ENCODE measurements around the gene RAET1E. TPM values are rescaled to one million over a fixed set of nuclear protein-coding genes. Genes with fewer than 3 reads are reported as not detected.

Gene RAET1E
- total and polyA plus RNA-seq, 9 of the 15 experiments (the other 6 are each of a cell fraction or from before 2014, with no cell fraction given), result not detected

GRCh38 chr6:149901444-149902140 is 3.7 kb upstream of the RAET1E start (continued):
- no peak for TF ChIP-seq YY1 (IDR thresholded peaks at IDR 0.05; ENCODE audit: borderline replicate concordance in 1 of 3, control insufficient read depth in 1 of 3, extremely low read depth in 1 of 3, insufficient read depth in 3 of 3, insufficient read length in 1 of 3, insufficient replicate concordance in 2 of 3, low read depth in 1 of 3, low read length in 2 of 3)
- TF ChIP-seq FOSL1 (tag; conservative IDR thresholded peaks at IDR 0.05), result no peak
- no peak for TF ChIP-seq CHCHD3 (CRISPR knock-in tag; IDR thresholded peaks at IDR 0.05)
- TF ChIP-seq ATF1 (CRISPR knock-in tag; IDR thresholded peaks at IDR 0.05), result no peak
- no peak for TF ChIP-seq ATF1 (tag; IDR thresholded peaks at IDR 0.05)

GRCh38 chr6:149900620-149901443 is 2.9 kb upstream of the RAET1E start:
- in situ Hi-C loops (cut with MboI), result loop anchor here (25.0 kb wide), 1 partner anchor 864 kb away; no protein-coding TSS in a partner anchor
- ChIA-PET POLR2A (interaction anchor here (0.6 to 0.8 kb wide), 2 partner anchors 17 to 212 kb away, joined by 3 to 4 read pairs; no protein-coding TSS in a partner anchor), CTCF (ENCODE audit: low intra/inter-chr PET ratio) (no interaction called here)
- Histone ChIP-seq H3K9me1 (ENCODE audit: control insufficient read depth, insufficient read depth, low read length) (no peaks in the 10 kb centered on the region), H2AFZ (ENCODE audit: low read depth, low read length) (no peak overlapping the region), H3K79me2 (ENCODE audit: control insufficient read depth, insufficient read depth, low read length) (no peaks in the 10 kb centered on the region), H3K9ac (ENCODE audit: insufficient read depth in 1 of 2, low read depth in 2 of 2, low read length in 2 of 2) (peak overlapping the region in 1 of 2 experiments; percentile 5; a peak in 1 of 4 replicates), H3K36me3 (ENCODE audit: control insufficient read depth, insufficient read depth, low read length) (no peaks in the 10 kb centered on the region), H3K27me3 (ENCODE audit: control insufficient read depth in 2 of 2, insufficient read depth in 2 of 2, low read length in 2 of 2) (peaks cover 48 to 84% of the 10 kb centered on the region in 2 experiments), H3K4me1 (replicated peaks in 1 of 2; ENCODE audit: control insufficient read depth in 2 of 2, insufficient read depth in 2 of 2, low read length in 2 of 2) (peaks cover 0 to 6% of the 10 kb centered on the region in 2 experiments; a peak in 1 of 5 replicates), H3K27ac (ENCODE audit: extremely low read depth, low read depth, low read length) (no peak overlapping the region), H3K9me3 (replicated peaks; ENCODE audit: control insufficient read depth, insufficient read depth, low read depth, low read length) (no peaks in the 10 kb centered on the region), H3K4me3 (no peak overlapping the region), H3K4me2 (ENCODE audit: insufficient read depth, low read length) (no peak overlapping the region), H4K20me1 (replicated peaks; ENCODE audit: control insufficient read depth, insufficient read depth, low read length) (no peaks in the 10 kb centered on the region)
- no peak for DNase-seq (ENCODE audit: extremely low read depth in 1 of 4, low spot score in 3 of 4)
- no peak for ATAC-seq
- intact Hi-C loops (cut with micrococcal nuclease), result no loop called here
- under 1% methylated on average over 11 of the region's 11 CpGs for WGBS (ENCODE audit: insufficient coverage, low coverage, missing lambda C conversion rate)
- BruUV-seq (replicated peaks), result no TSS peak
- FAIRE-seq, result no peak
- TF ChIP-seq SRF (CRISPR knock-in tag; IDR thresholded peaks at IDR 0.05) (no peak), ZNF324 (CRISPR knock-in tag; IDR thresholded peaks at IDR 0.05) (no peak), EGR1 (conservative IDR thresholded peaks at IDR 0.05) (no peak), PHB2 (IDR thresholded peaks at IDR 0.05; ENCODE audit: low read depth) (no peak), PHTF2 (CRISPR knock-in tag; IDR thresholded peaks at IDR 0.05) (no peak), SREBF2 (CRISPR knock-in tag; IDR thresholded peaks at IDR 0.05) (no peak), SREBF1 (IDR thresholded peaks at IDR 0.05; ENCODE audit: borderline replicate concordance, low read depth, low read length) (no peak), RHOXF2B (CRISPR knock-in tag; conservative IDR thresholded peaks at IDR 0.05) (no peak)

All from K562 (cell line).